ENCODE results near the gene PCSK6.
A peak's percentile ranks its signal among the peaks of the same experiment; 100 is the strongest.

PCSK6 gene

GRCh38 chr15:101327147-101327740 is 162.3 kb downstream of the PCSK6 start:
- DNase-seq (ENCODE audit: low read depth in 2 of 2), result no peak

- DNase-seq (ENCODE audit: low read depth in 2 of 2), result no peak
These were observed 162.9 kb downstream of the PCSK6 start for GRCh38 chr15:101326462-101327146.

GRCh38 chr15:101326026-101326315 is 163.5 kb downstream of the PCSK6 start:
- no peak for DNase-seq (ENCODE audit: low read depth in 2 of 2)

GRCh38 chr15:101325263-101326025 is 164.1 kb downstream of the PCSK6 start:
- DNase-seq (ENCODE audit: low read depth in 2 of 2), result no peak

GRCh38 chr15:101324524-101325177 is 164.9 kb downstream of the PCSK6 start:
- no peak for DNase-seq (ENCODE audit: low read depth in 2 of 2)

- DNase-seq (ENCODE audit: low read depth in 2 of 2), result no peak
These were observed 165.5 kb downstream of the PCSK6 start for GRCh38 chr15:101323793-101324523.

GRCh38 chr15:101322854-101323477 is 166.5 kb downstream of the PCSK6 start:
- no peak for DNase-seq (ENCODE audit: low read depth in 2 of 2)

GRCh38 chr15:101322016-101322695 is 167.4 kb downstream of the PCSK6 start:
- DNase-seq (ENCODE audit: low read depth in 2 of 2), result no peak

GRCh38 chr15:101320501-101321052 is 168.9 kb downstream of the PCSK6 start:
- peak; percentile 32 to 36 for DNase-seq (ENCODE audit: low read depth in 2 of 2)

GRCh38 chr15:101318839-101319238 is 170.7 kb downstream of the PCSK6 start:
- no peak for DNase-seq (ENCODE audit: low read depth in 2 of 2)

- no peak for DNase-seq (ENCODE audit: low read depth in 2 of 2)
These were observed 171.2 kb downstream of the PCSK6 start for GRCh38 chr15:101318147-101318819.

- DNase-seq (ENCODE audit: low read depth in 2 of 2), result no peak
These were observed 172.1 kb downstream of the PCSK6 start for GRCh38 chr15:101317336-101317872.

GRCh38 chr15:101316529-101316928 is 173.0 kb downstream of the PCSK6 start:
- DNase-seq (ENCODE audit: low read depth in 2 of 2), result no peak

GRCh38 chr15:101315736-101316135 is 173.8 kb downstream of the PCSK6 start:
- no peak for DNase-seq (ENCODE audit: low read depth in 2 of 2)

GRCh38 chr15:101314336-101315125 is 175.0 kb downstream of the PCSK6 start:
- DNase-seq (ENCODE audit: low read depth in 2 of 2), result no peak

GRCh38 chr15:101313041-101313761 is 176.3 kb downstream of the PCSK6 start:
- DNase-seq (ENCODE audit: low read depth in 2 of 2), result no peak

- no peak for DNase-seq (ENCODE audit: low read depth in 2 of 2)
These were observed 179.0 kb downstream of the PCSK6 start for GRCh38 chr15:101310508-101310907.

GRCh38 chr15:101310161-101310480 is 179.4 kb downstream of the PCSK6 start:
- no peak for DNase-seq (ENCODE audit: low read depth in 2 of 2)

Data from fibroblast of skin of left biceps (primary cell).